ENCODE measurements around the gene MACROD2. TPM values are rescaled to one million over a fixed set of nuclear protein-coding genes. Genes with fewer than 3 reads are reported as not detected.

The MACROD2 gene
- total and polyA plus RNA-seq, 9 donors: 3.7 to 25.5 (median 7.8) TPM

DNA sequence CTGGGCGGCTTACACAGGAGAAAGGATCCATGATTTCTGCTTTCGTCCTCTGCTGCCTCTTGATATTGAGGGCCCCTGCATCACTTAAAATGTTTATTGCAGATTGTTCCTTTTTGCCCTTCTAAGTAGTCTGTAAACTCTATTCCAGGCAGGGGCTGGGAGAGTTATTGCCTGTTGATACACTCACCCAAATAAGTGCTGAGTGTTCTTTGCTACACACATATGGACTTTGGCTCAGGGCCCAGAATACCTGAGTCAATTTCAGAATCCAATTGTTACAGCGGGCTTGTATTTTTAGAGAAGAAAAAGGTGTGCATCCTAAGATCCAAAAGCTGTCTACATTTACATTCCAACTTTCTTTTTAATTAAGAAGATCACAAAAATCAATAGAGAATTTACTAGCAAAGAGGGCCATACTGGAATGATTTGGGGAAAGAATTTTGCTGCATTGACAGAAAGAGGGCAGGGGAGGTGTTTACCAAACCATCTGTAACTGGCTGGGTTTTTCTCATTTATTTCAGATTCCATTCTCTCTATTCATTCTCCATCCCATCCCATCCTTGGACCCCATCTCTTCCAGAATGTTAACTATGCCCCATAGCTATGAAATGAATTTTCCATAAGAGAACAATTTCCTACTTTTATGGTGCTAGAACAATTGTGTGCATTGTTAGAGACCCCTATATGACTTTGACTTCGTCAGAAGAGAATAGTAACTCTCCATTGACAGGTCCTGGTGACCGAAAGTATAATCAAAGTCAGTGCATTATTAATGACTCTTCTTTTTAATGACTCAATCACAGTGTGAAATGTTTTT is 1302.0 kb downstream of the MACROD2 start:
- H3K9me3 ChIP-seq: no peaks in the 10 kb centered on the region
- no peaks in the 10 kb centered on the region for H3K4me1 ChIP-seq (ENCODE audit: insufficient read depth)
- intact Hi-C loops (cut with DNase I): no loop called here
- H3K27ac ChIP-seq: no peak overlapping the region
- DNase-seq: no peak
- no peaks in the 10 kb centered on the region for H3K36me3 ChIP-seq
- WGBS, 3 donors: 95 to 97% (median 95%) methylated on average over 5 of the region's 5 CpGs
- TF ChIP-seq POLR2A (IDR thresholded peaks at IDR 0.05): no peak
- TF ChIP-seq EP300 (IDR thresholded peaks at IDR 0.05): no peak
- TF ChIP-seq, protein P1, sequence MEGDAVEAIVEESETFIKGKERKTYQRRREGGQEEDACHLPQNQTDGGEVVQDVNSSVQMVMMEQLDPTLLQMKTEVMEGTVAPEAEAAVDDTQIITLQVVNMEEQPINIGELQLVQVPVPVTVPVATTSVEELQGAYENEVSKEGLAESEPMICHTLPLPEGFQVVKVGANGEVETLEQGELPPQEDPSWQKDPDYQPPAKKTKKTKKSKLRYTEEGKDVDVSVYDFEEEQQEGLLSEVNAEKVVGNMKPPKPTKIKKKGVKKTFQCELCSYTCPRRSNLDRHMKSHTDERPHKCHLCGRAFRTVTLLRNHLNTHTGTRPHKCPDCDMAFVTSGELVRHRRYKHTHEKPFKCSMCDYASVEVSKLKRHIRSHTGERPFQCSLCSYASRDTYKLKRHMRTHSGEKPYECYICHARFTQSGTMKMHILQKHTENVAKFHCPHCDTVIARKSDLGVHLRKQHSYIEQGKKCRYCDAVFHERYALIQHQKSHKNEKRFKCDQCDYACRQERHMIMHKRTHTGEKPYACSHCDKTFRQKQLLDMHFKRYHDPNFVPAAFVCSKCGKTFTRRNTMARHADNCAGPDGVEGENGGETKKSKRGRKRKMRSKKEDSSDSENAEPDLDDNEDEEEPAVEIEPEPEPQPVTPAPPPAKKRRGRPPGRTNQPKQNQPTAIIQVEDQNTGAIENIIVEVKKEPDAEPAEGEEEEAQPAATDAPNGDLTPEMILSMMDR (IDR thresholded peaks at IDR 0.05): no peak
- H3K27me3 ChIP-seq: no peaks in the 10 kb centered on the region
- H3K4me3 ChIP-seq: no peak overlapping the region

- no peak overlapping the region for H3K27ac ChIP-seq
- intact Hi-C loops (cut with DNase I): no loop called here
- H3K36me3 ChIP-seq: no peaks in the 10 kb centered on the region
- TF ChIP-seq EP300 (IDR thresholded peaks at IDR 0.05) (no peak), POLR2A (IDR thresholded peaks at IDR 0.05) (no peak)
- WGBS, 3 donors: 68 to 75% (median 73%) methylated on average over 5 of the region's 5 CpGs
- DNase-seq: no peak
- H3K27me3 ChIP-seq: no peaks in the 10 kb centered on the region
- H3K4me3 ChIP-seq: no peak overlapping the region
- no peaks in the 10 kb centered on the region for H3K4me1 ChIP-seq (ENCODE audit: insufficient read depth)
- H3K9me3 ChIP-seq: no peaks in the 10 kb centered on the region
These were observed 1306.8 kb downstream of the MACROD2 start for GRCh38 chr20:15302075-15302474.

GRCh38 chr20:15310361-15310760 is 1315.0 kb downstream of the MACROD2 start:
- H3K27me3 ChIP-seq: no peaks in the 10 kb centered on the region
- no peak for TF ChIP-seq EP300 (IDR thresholded peaks at IDR 0.05)
- TF ChIP-seq, protein P1 (IDR thresholded peaks at IDR 0.05): no peak
- TF ChIP-seq POLR2A (IDR thresholded peaks at IDR 0.05): no peak
- intact Hi-C loops (cut with DNase I): no loop called here
- no peaks in the 10 kb centered on the region for H3K4me1 ChIP-seq (ENCODE audit: insufficient read depth)
- H3K9me3 ChIP-seq: no peaks in the 10 kb centered on the region
- H3K4me3 ChIP-seq: no peak overlapping the region
- no peaks in the 10 kb centered on the region for H3K36me3 ChIP-seq
- no peak for DNase-seq
- no peak overlapping the region for H3K27ac ChIP-seq

GRCh38 chr20:15316556-15316955 is 1321.2 kb downstream of the MACROD2 start:
- no peak overlapping the region for H3K27ac ChIP-seq
- no peaks in the 10 kb centered on the region for H3K36me3 ChIP-seq
- 44 to 66% (median 44%) methylated on average over 1 of the region's 1 CpG for WGBS, 3 donors
- H3K9me3 ChIP-seq: no peaks in the 10 kb centered on the region
- DNase-seq: no peak
- intact Hi-C loops (cut with DNase I): no loop called here
- TF ChIP-seq, protein P1 (IDR thresholded peaks at IDR 0.05): no peak
- TF ChIP-seq EP300 (IDR thresholded peaks at IDR 0.05): no peak
- no peak for TF ChIP-seq POLR2A (IDR thresholded peaks at IDR 0.05)
- H3K4me3 ChIP-seq: no peak overlapping the region
- no peaks in the 10 kb centered on the region for H3K27me3 ChIP-seq
- no peaks in the 10 kb centered on the region for H3K4me1 ChIP-seq (ENCODE audit: insufficient read depth)

- WGBS, 3 donors: 80 to 91% (median 81%) methylated on average over 2 of the region's 2 CpGs
- Histone ChIP-seq H3K27ac (no peak overlapping the region), H3K4me1 (ENCODE audit: insufficient read depth) (no peaks in the 10 kb centered on the region), H3K36me3 (no peaks in the 10 kb centered on the region), H3K4me3 (no peak overlapping the region), H3K27me3 (no peaks in the 10 kb centered on the region), H3K9me3 (no peaks in the 10 kb centered on the region)
- no peak for DNase-seq
- TF ChIP-seq, protein P1 (IDR thresholded peaks at IDR 0.05): no peak
- TF ChIP-seq EP300 (IDR thresholded peaks at IDR 0.05): no peak
- no peak for TF ChIP-seq POLR2A (IDR thresholded peaks at IDR 0.05)
- intact Hi-C loops (cut with DNase I): no loop called here
These were observed 1322.4 kb downstream of the MACROD2 start for GRCh38 chr20:15317546-15318232.

All from ovary (tissue), 9 donors.